ENCODE results near the gene PABPC5.

Gene PABPC5

DNA sequence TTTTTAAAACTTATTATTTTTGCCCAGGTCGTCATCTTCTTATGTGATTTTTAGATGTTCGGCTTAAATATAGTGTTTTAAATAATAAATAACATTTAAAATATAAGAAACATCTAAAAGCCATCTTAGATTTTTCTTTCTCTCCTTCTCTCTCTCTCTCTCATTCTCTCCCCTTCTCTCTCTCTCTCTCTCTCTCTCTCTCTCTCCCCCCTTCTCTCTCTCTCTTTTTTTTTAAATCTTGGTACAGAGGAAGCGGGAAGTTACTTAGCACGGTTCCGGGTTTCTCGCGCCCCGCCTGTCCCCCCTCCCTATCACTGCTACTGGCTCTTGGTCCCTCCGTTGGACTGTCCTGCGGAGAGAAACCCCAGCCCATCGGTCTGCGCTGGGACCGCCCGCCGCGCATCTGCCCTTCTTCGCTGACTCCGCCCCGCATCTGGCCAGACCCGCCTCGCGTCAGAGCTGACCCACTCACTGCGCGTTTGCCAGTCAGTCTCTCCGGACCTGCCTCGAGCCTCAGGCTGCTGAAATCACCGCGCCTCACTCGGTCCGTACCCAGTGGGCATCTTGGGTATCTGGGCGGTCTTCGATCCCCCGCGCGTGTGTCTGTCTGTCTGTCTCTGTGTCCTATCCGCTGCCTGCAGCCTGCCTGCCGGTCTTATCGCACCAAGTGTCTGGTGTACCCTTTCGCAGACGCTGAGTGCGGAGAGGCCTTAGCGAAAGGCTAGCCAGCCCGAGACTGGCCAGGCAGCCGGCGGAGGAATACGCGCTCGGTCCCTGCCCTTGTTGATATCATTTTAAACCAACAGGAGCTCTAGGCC lies at the start of gene PABPC5:
Gene PABPC5 (plus strand): TSS at position 489 of the 818 bp plus-strand sequence. CDS start 739 bp downstream, outside the sequence.
- peak; percentile 48 for DNase-seq

DNA sequence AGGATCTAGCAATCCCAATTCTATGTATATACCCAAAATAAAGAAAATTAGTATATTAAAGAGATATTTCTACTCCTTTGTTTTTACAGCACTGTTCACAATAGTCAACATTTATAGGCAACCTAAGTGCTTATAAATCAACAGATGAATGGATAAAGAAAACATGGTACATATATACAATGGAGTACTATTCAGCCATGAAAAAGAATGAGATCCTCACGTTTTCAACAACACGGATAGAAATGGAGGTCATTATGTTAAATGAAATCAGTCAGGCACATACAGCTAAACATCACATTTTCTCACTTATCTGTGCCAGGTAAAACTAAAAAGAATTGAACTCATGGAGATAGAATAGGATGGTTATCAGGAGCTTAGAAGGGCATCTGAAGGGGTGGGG lies 45.6 kb upstream of the PABPC5 start:
- DNase-seq, result no peak

DNA sequence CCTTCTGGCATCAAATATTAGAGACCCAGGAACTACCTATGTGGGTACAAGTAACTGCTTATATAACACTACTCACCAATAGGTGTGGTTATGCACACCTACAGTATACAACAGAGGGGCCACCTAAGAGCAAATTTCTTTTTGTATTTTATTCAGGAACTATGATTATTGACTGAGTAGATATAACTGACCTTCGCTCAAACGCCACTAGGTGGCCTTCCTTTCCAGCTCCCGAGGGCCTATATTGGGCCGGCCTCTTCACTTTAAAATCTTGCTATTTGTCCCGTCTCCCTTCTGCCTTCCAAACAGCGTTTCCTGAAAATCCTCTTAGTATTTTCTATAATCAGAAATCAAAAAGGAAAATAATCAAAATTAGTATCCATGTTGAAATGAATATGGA lies 19.9 kb upstream of the PABPC5 start:
- no peak for DNase-seq

DNA sequence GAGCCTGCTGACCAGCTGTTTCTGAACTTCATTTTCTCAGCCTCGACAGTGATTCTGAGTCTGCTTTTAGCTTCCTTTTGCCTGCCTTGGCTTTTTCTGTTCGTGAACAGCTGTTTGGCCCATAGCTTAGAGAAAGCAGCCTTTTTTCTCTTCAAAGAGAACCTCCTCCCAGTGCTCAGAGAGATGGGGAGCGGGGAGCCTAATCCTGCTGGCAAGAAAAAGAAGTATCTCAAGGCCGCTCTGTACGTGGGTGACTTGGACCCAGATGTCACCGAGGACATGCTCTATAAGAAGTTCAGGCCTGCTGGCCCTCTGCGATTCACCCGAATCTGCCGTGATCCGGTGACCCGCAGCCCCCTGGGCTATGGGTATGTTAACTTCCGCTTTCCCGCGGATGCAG lies 756 bp downstream of the PABPC5 start:
- DNase-seq, result no peak

Measured in GOT3 (cell line).